ENCODE data around the gene TCEANC2. TPM values are rescaled to one million over a fixed set of nuclear protein-coding genes. Genes with fewer than 3 reads are reported as not detected.

TCEANC2 gene
- total and polyA plus RNA-seq, 4 experiments from 2014 or later: 3.5 to 13.1 (median 9.6) TPM

GRCh38 chr1:54114955-54115354 lies 61.5 kb downstream of the TCEANC2 start:
- Mint-ChIP-seq H3K36me3 (no peaks in the 10 kb centered on the region), H3K27ac (no peak overlapping the region)
- CTCF ChIA-PET (ENCODE audit: partially characterized antibody): interaction anchor here (0.9 to 1.3 kb wide), 3 partner anchors 8 to 374 kb away, joined by 3 read pairs; no protein-coding TSS in a partner anchor

GRCh38 chr1:54115520-54115919 lies 62.1 kb downstream of the TCEANC2 start:
- CTCF ChIA-PET (ENCODE audit: partially characterized antibody): interaction anchor here (1.3 kb wide), 1 partner anchor 13 kb away, joined by 3 read pairs; no protein-coding TSS in a partner anchor
- no peaks in the 10 kb centered on the region for H3K9me3 Mint-ChIP-seq

More at GRCh38 chr1:54114955-54115354, 61.5 kb downstream of the TCEANC2 start:
- H3K4me3 Mint-ChIP-seq: no peak overlapping the region
- DNase-seq: no peak
- H3K36me3 ChIP-seq (ENCODE audit: insufficient read depth, low read length): no peaks in the 10 kb centered on the region
- H3K27me3 ChIP-seq (ENCODE audit: insufficient read depth, low read length): no peaks in the 10 kb centered on the region
- intact Hi-C loops (cut with micrococcal nuclease): no loop called here
- H3K9me3 Mint-ChIP-seq: no peaks in the 10 kb centered on the region
- H3K4me1 Mint-ChIP-seq: no peaks in the 10 kb centered on the region
- no peak overlapping the region for H3K27ac ChIP-seq (ENCODE audit: low read depth, low read length)
- no peaks in the 10 kb centered on the region for H3K27me3 Mint-ChIP-seq
- H3K4me1 ChIP-seq (ENCODE audit: insufficient read depth, low read length): no peaks in the 10 kb centered on the region
- no peak overlapping the region for H3K4me3 ChIP-seq (ENCODE audit: low read length in 2 of 2)
- no peaks in the 10 kb centered on the region for H3K9me3 ChIP-seq (ENCODE audit: control insufficient read depth in 1 of 2, low read length in 2 of 2)
- POLR2A ChIA-PET (ENCODE audit: partially characterized antibody): no interaction called here

GRCh38 chr1:54117815-54118563 lies 64.6 kb downstream of the TCEANC2 start:
- ChIA-PET POLR2A (ENCODE audit: partially characterized antibody) (no interaction called here), CTCF (ENCODE audit: partially characterized antibody) (interaction anchor here (0.6 kb wide), 1 partner anchor 432 kb away, joined by 3 read pairs; no protein-coding TSS in a partner anchor)
- H3K27ac ChIP-seq (ENCODE audit: low read depth, low read length): no peak overlapping the region
- Mint-ChIP-seq H3K9me3 (no peaks in the 10 kb centered on the region), H3K36me3 (no peaks in the 10 kb centered on the region), H3K4me3 (no peak overlapping the region), H3K27ac (no peak overlapping the region), H3K4me1 (peaks cover 0 to 7% (median 6%) of the 10 kb centered on the region in 4 donors), H3K27me3 (no peaks in the 10 kb centered on the region)
- intact Hi-C loops (cut with micrococcal nuclease): no loop called here
- no peaks in the 10 kb centered on the region for H3K36me3 ChIP-seq (ENCODE audit: insufficient read depth, low read length)
- DNase-seq: no peak
- H3K27me3 ChIP-seq (ENCODE audit: insufficient read depth, low read length): peaks cover 3% of the 10 kb centered on the region
- no peaks in the 10 kb centered on the region for H3K9me3 ChIP-seq (ENCODE audit: control insufficient read depth in 1 of 2, low read length in 2 of 2)
- no peak overlapping the region for H3K4me3 ChIP-seq (ENCODE audit: low read length in 2 of 2)
- H3K4me1 ChIP-seq (ENCODE audit: insufficient read depth, low read length): no peaks in the 10 kb centered on the region

More at GRCh38 chr1:54115520-54115919, 62.1 kb downstream of the TCEANC2 start:
- DNase-seq: no peak
- Histone ChIP-seq H3K9me3 (ENCODE audit: control insufficient read depth in 1 of 2, low read length in 2 of 2) (no peaks in the 10 kb centered on the region), H3K27ac (ENCODE audit: low read depth, low read length) (no peak overlapping the region), H3K36me3 (ENCODE audit: insufficient read depth, low read length) (no peaks in the 10 kb centered on the region), H3K27me3 (ENCODE audit: insufficient read depth, low read length) (peaks cover 3% of the 10 kb centered on the region), H3K4me1 (ENCODE audit: insufficient read depth, low read length) (no peaks in the 10 kb centered on the region), H3K4me3 (ENCODE audit: low read length in 2 of 2) (no peak overlapping the region)
- intact Hi-C loops (cut with micrococcal nuclease): no loop called here
- POLR2A ChIA-PET (ENCODE audit: partially characterized antibody): no interaction called here
- Mint-ChIP-seq H3K36me3 (no peaks in the 10 kb centered on the region), H3K27me3 (no peaks in the 10 kb centered on the region), H3K4me3 (no peak overlapping the region), H3K27ac (no peak overlapping the region), H3K4me1 (no peaks in the 10 kb centered on the region)

- H3K27ac Mint-ChIP-seq: no peak overlapping the region
- Histone ChIP-seq H3K4me3 (ENCODE audit: low read length in 2 of 2) (no peak overlapping the region), H3K36me3 (ENCODE audit: insufficient read depth, low read length) (no peaks in the 10 kb centered on the region), H3K27me3 (ENCODE audit: insufficient read depth, low read length) (peaks cover 3% of the 10 kb centered on the region), H3K4me1 (ENCODE audit: insufficient read depth, low read length) (no peaks in the 10 kb centered on the region), H3K27ac (ENCODE audit: low read depth, low read length) (no peak overlapping the region), H3K9me3 (ENCODE audit: control insufficient read depth in 1 of 2, low read length in 2 of 2) (no peaks in the 10 kb centered on the region)
- no peaks in the 10 kb centered on the region for H3K27me3 Mint-ChIP-seq
- H3K9me3 Mint-ChIP-seq: no peaks in the 10 kb centered on the region
- CTCF ChIA-PET (ENCODE audit: partially characterized antibody): interaction anchor here (0.6 kb wide), 1 partner anchor 431 kb away, joined by 3 read pairs; no protein-coding TSS in a partner anchor
- no peaks in the 10 kb centered on the region for H3K36me3 Mint-ChIP-seq
- intact Hi-C loops (cut with micrococcal nuclease): no loop called here
- no peak overlapping the region for H3K4me3 Mint-ChIP-seq
- H3K4me1 Mint-ChIP-seq: peaks cover 0 to 7% (median 6%) of the 10 kb centered on the region in 4 donors
- POLR2A ChIA-PET (ENCODE audit: partially characterized antibody): no interaction called here
- DNase-seq: no peak
Observed at GRCh38 chr1:54118704-54119103, 65.3 kb downstream of the TCEANC2 start.

- no peaks in the 10 kb centered on the region for H3K36me3 ChIP-seq (ENCODE audit: insufficient read depth, low read length)
- Mint-ChIP-seq H3K9me3 (no peaks in the 10 kb centered on the region), H3K4me1 (peaks cover 0 to 11% (median 7%) of the 10 kb centered on the region in 4 donors), H3K4me3 (no peak overlapping the region), H3K36me3 (no peaks in the 10 kb centered on the region), H3K27me3 (no peaks in the 10 kb centered on the region), H3K27ac (no peak overlapping the region)
- CTCF ChIA-PET (ENCODE audit: partially characterized antibody): interaction anchor here (0.6 to 6.2 kb wide), 2 partner anchors 262 to 370 kb away, joined by 3 to 43 read pairs; no protein-coding TSS in a partner anchor
- intact Hi-C loops (cut with micrococcal nuclease): loop anchor here (2.0 kb wide), 2 partner anchors 287 to 691 kb away; partner anchors contain the start of gene SSBP3
- H3K4me1 ChIP-seq (ENCODE audit: insufficient read depth, low read length): no peaks in the 10 kb centered on the region
- H3K4me3 ChIP-seq (ENCODE audit: low read length in 2 of 2): no peak overlapping the region
- POLR2A ChIA-PET (ENCODE audit: partially characterized antibody): no interaction called here
- no peak for DNase-seq
- H3K27me3 ChIP-seq (ENCODE audit: insufficient read depth, low read length): peaks cover 3% of the 10 kb centered on the region
- no peaks in the 10 kb centered on the region for H3K9me3 ChIP-seq (ENCODE audit: control insufficient read depth in 1 of 2, low read length in 2 of 2)
- no peak overlapping the region for H3K27ac ChIP-seq (ENCODE audit: low read depth, low read length)
Observed at GRCh38 chr1:54120018-54120697, 66.8 kb downstream of the TCEANC2 start.

GRCh38 chr1:54120698-54121481 lies 67.5 kb downstream of the TCEANC2 start:
- Histone ChIP-seq H3K36me3 (ENCODE audit: insufficient read depth, low read length) (no peaks in the 10 kb centered on the region), H3K4me1 (ENCODE audit: insufficient read depth, low read length) (no peaks in the 10 kb centered on the region), H3K27me3 (ENCODE audit: insufficient read depth, low read length) (peaks cover 3% of the 10 kb centered on the region), H3K4me3 (ENCODE audit: low read length in 2 of 2) (no peak overlapping the region), H3K9me3 (ENCODE audit: control insufficient read depth in 1 of 2, low read length in 2 of 2) (no peaks in the 10 kb centered on the region), H3K27ac (ENCODE audit: low read depth, low read length) (no peak overlapping the region)
- ChIA-PET POLR2A (ENCODE audit: partially characterized antibody) (no interaction called here), CTCF (ENCODE audit: partially characterized antibody) (interaction anchor here (0.6 to 6.2 kb wide), 3 partner anchors 11 to 369 kb away, joined by 3 to 43 read pairs (median 4); no protein-coding TSS in a partner anchor)
- H3K4me3 Mint-ChIP-seq: no peak overlapping the region
- intact Hi-C loops (cut with micrococcal nuclease): loop anchor here (2.0 kb wide), 2 partner anchors 286 to 690 kb away; partner anchors contain the start of gene SSBP3
- H3K4me1 Mint-ChIP-seq: peaks cover 0 to 11% (median 7%) of the 10 kb centered on the region in 4 donors
- H3K9me3 Mint-ChIP-seq: no peaks in the 10 kb centered on the region
- no peak overlapping the region for H3K27ac Mint-ChIP-seq
- no peaks in the 10 kb centered on the region for H3K36me3 Mint-ChIP-seq
- no peak for DNase-seq
- H3K27me3 Mint-ChIP-seq: no peaks in the 10 kb centered on the region
